WTC11 (cell line): ENCODE data around the gene MEIKIN. TPM values are rescaled to one million over a fixed set of nuclear protein-coding genes. Genes with fewer than 3 reads are reported as not detected.

ENCODE experiments used
- ATAC-seq: fragments of 200-7000 bp; cut with Tn5 transposase; 2 replicates; pipeline ENCODE4 v1.10.0; 2021; ENCODE audit warnings: mild to moderate bottlenecking, moderate library complexity
- CTCF ChIA-PET: fragments of 300-600 bp; sonication (Branson Sonifier 250); formaldehyde crosslinking; loops from one replicate; lab custom pipeline; 2021; ENCODE audit warnings: antibody characterized with exemption; lab: Charles Lee
- POLR2A ChIA-PET: fragments of 350-600 bp; sonication (Branson Sonifier 250); formaldehyde crosslinking; loops from one replicate; lab custom pipeline; 2021; ENCODE audit warnings: antibody characterized with exemption; lab: Charles Lee
- DNase-seq: peaks from one replicate; pipeline ENCODE4 v3.0.0; 2021; ENCODE audit warnings: low spot score
- H3K27ac Mint-ChIP-seq: 2 replicates; pipeline ENCODE4 v1.8.0; 2021; ENCODE audit warnings: mixed read lengths
- H3K27me3 Mint-ChIP-seq: 2 replicates; pipeline ENCODE4 v1.8.0; 2021; ENCODE audit warnings: low read depth, mild to moderate bottlenecking, moderate library complexity, mixed read lengths
- H3K36me3 Mint-ChIP-seq: 2 replicates; pipeline ENCODE4 v1.8.0; 2021; ENCODE audit warnings: mixed read lengths
- H3K4me1 Mint-ChIP-seq: 2 replicates; pipeline ENCODE4 v1.8.0; 2022; ENCODE audit warnings: mixed read lengths
- H3K4me3 Mint-ChIP-seq: 2 replicates; pipeline ENCODE4 v1.8.0; 2021; ENCODE audit warnings: mild to moderate bottlenecking, moderate library complexity, mixed read lengths
- H3K9me3 Mint-ChIP-seq: 2 replicates; pipeline ENCODE4 v1.8.0; 2021; ENCODE audit warnings: mixed read lengths
- AR ChIP-seq: fragments of 250-450 bp; sonication (Bioruptor Pico); IDR thresholded peaks from 2 replicates; pipeline ENCODE4 v1.9.0; 2021; ENCODE audit warnings: mild to moderate bottlenecking
- ARID4B ChIP-seq: sonication (generic); formaldehyde crosslinking; IDR thresholded peaks from 2 replicates; pipeline ENCODE4 v1.8.0; 2023; ENCODE audit warnings: missing genetic modification reagents, mild to moderate bottlenecking, borderline replicate concordance
- CBFB ChIP-seq: sonication (generic); formaldehyde crosslinking; IDR thresholded peaks from 2 replicates; pipeline ENCODE4 v1.8.1; 2022; ENCODE audit warnings: mild to moderate bottlenecking, low read depth, missing genetic modification reagents
- E2F1 ChIP-seq: sonication (generic); formaldehyde crosslinking; IDR thresholded peaks from 2 replicates; pipeline ENCODE4 v1.8.0; 2022; ENCODE audit warnings: mild to moderate bottlenecking, missing genetic modification reagents
- GRHL2 ChIP-seq: fragments of 250-450 bp; sonication (Bioruptor Pico); IDR thresholded peaks from 2 replicates; pipeline ENCODE4 v1.8.0; 2022; ENCODE audit warnings: mild to moderate bottlenecking, moderate library complexity; ENCODE audit not compliant: insufficient replicate concordance, severe bottlenecking
- JUN ChIP-seq: sonication (generic); formaldehyde crosslinking; IDR thresholded peaks from 2 replicates; pipeline ENCODE4 v1.8.0; 2023; ENCODE audit warnings: mild to moderate bottlenecking, missing genetic modification reagents
- MXD4 ChIP-seq: fragments of 250-450 bp; sonication (Bioruptor Pico); IDR thresholded peaks from 2 replicates; pipeline ENCODE4 v1.8.0; 2021; ENCODE audit warnings: mild to moderate bottlenecking, moderate library complexity, borderline replicate concordance
- OVOL2 ChIP-seq: fragments of 250-450 bp; sonication (Bioruptor Pico); IDR thresholded peaks from 2 replicates; pipeline ENCODE4 v1.9.0; 2021; ENCODE audit warnings: mild to moderate bottlenecking, borderline replicate concordance
- SMAD4 ChIP-seq: sonication (generic); formaldehyde crosslinking; IDR thresholded peaks from 2 replicates; pipeline ENCODE4 v1.8.0; 2022; ENCODE audit warnings: mild to moderate bottlenecking, missing genetic modification reagents
- ZBTB43 ChIP-seq: sonication (generic); formaldehyde crosslinking; IDR thresholded peaks from 2 replicates; pipeline ENCODE4 v1.8.1; 2023; ENCODE audit warnings: mild to moderate bottlenecking, missing genetic modification reagents
- ZMAT4 ChIP-seq: fragments of 250-450 bp; sonication (Bioruptor Pico); IDR thresholded peaks from 2 replicates; pipeline ENCODE4 v1.9.0; 2021; ENCODE audit warnings: mild to moderate bottlenecking
- ZNF416 ChIP-seq: fragments of 250-450 bp; sonication (Bioruptor Pico); IDR thresholded peaks from 2 replicates; pipeline ENCODE4 v1.9.0; 2021; ENCODE audit warnings: mild to moderate bottlenecking, inconsistent platforms
- ZNF671 ChIP-seq: fragments of 250-450 bp; sonication (Bioruptor Pico); IDR thresholded peaks from 2 replicates; pipeline ENCODE4 v1.8.0; 2021; ENCODE audit warnings: mild to moderate bottlenecking
- total RNA-seq: library from RNA; stranded (reverse); gene quantifications from 3 replicates; pipeline ENCODE4 v1.2.3, GENCODE V29; 2021

Gene MEIKIN
- total RNA-seq, 1 experiment from 2014 or later: not detected

- no peaks in the 10 kb centered on the region; the same call in 1 of the 2 replicates for H3K27me3 Mint-ChIP-seq
- H3K27ac Mint-ChIP-seq: no peak overlapping the region
- ChIA-PET POLR2A (no interaction called here), CTCF (interaction anchor here (0.7 to 4.1 kb wide), 7 partner anchors 191 to 253 kb away, joined by 3 to 72 read pairs (median 6); partner anchors contain the start of gene ACSL6)
- no peak overlapping the region for H3K4me3 Mint-ChIP-seq
- peaks cover 7% of the 10 kb centered on the region for H3K4me1 Mint-ChIP-seq
- no peaks in the 10 kb centered on the region for H3K36me3 Mint-ChIP-seq
- DNase-seq (peak; percentile 15), ATAC-seq (peak; percentile 75)
- H3K9me3 Mint-ChIP-seq: 0 out of 2 replicates have a peak, but pooled peaks cover 5% of the 10 kb centered on the region
- TF ChIP-seq ZBTB43 (CRISPR knock-in tag) (no peak), JUN (CRISPR knock-in tag) (no peak), ZNF416 (no peak), ZNF671 (no peak), MXD4 (CRISPR knock-in tag) (no peak), E2F1 (CRISPR knock-in tag) (no peak), CBFB (CRISPR knock-in tag) (no peak), ZMAT4 (CRISPR knock-in tag) (no peak), ARID4B (CRISPR knock-in tag) (no peak), GRHL2 (no peak), SMAD4 (no peak), OVOL2 (CRISPR knock-in tag) (no peak), AR (no peak)
These were observed 134.8 kb downstream of the MEIKIN start for GRCh38 chr5:131810510-131811249.
